Hepatocyte (in vitro differentiated cells): Measurements from ENCODE around the gene HOXA11. TPM values are rescaled to one million over a fixed set of nuclear protein-coding genes. Genes with fewer than 3 reads are reported as not detected.
A peak's percentile ranks its signal among the peaks of the same experiment; 100 is the strongest.

Experiments
- DNase-seq: peaks from one replicate; pipeline ENCODE4 v3.0.0-alpha.2; 2016; ENCODE audit warnings: low spot score
- H2AFZ ChIP-seq: fragments of 200-600 bp; sonication (generic); 2 replicates; pipeline ENCODE4 v1.6.0; 2016; ENCODE audit warnings: antibody characterized with exemption, mild to moderate bottlenecking
- H3K27ac ChIP-seq: fragments of 200-600 bp; sonication (generic); 2 replicates; pipeline ENCODE4 v1.5.1; 2016; ENCODE audit warnings: mild to moderate bottlenecking
- H3K27me3 ChIP-seq: fragments of 200-600 bp; sonication (generic); 2 replicates; pipeline ENCODE4 v1.6.1; 2016
- H3K36me3 ChIP-seq: fragments of 200-600 bp; sonication (generic); replicated peaks from 2 replicates; pipeline ENCODE4 v1.5.1; 2016; ENCODE audit warnings: low read depth; ENCODE audit not compliant: insufficient read depth
- H3K4me1 ChIP-seq: fragments of 200-600 bp; sonication (generic); 2 replicates; pipeline ENCODE4 v1.5.1; 2016; ENCODE audit warnings: mild to moderate bottlenecking, moderate library complexity; ENCODE audit not compliant: insufficient read depth
- H3K4me2 ChIP-seq: fragments of 200-600 bp; sonication (generic); 2 replicates; pipeline ENCODE4 v1.6.0; 2016
- H3K4me3 ChIP-seq: fragments of 200-600 bp; sonication (generic); 2 replicates; pipeline ENCODE4 v1.5.1; 2016; ENCODE audit warnings: mild to moderate bottlenecking
- H3K79me2 ChIP-seq: fragments of 200-600 bp; sonication (generic); 2 replicates; pipeline ENCODE4 v1.6.0; 2017; ENCODE audit warnings: mild to moderate bottlenecking
- H3K9me2 ChIP-seq: fragments of 200-600 bp; sonication (generic); replicated peaks from 2 replicates; pipeline ENCODE4 v1.6.0; 2017; ENCODE audit warnings: mild to moderate bottlenecking; ENCODE audit not compliant: insufficient read depth
- H3K9me3 ChIP-seq: fragments of 200-600 bp; sonication (generic); 2 replicates; pipeline ENCODE4 v1.5.1; 2016; ENCODE audit warnings: low read depth, mild to moderate bottlenecking
- H4K20me1 ChIP-seq: fragments of 200-600 bp; sonication (generic); 2 replicates; pipeline ENCODE4 v1.6.0; 2016; ENCODE audit warnings: mild to moderate bottlenecking; ENCODE audit not compliant: insufficient read depth, poor library complexity, severe bottlenecking
- CTCF ChIP-seq: fragments of 200-600 bp; sonication (generic); IDR thresholded peaks from 2 replicates; pipeline ENCODE4 v1.5.1; 2016; ENCODE audit warnings: antibody characterized with exemption, mild to moderate bottlenecking; ENCODE audit not compliant: poor library complexity
- EZH2 ChIP-seq: fragments of 200-600 bp; sonication (generic); IDR thresholded peaks from 2 replicates; pipeline ENCODE4 v1.6.1; 2016; ENCODE audit warnings: antibody characterized with exemption, mild to moderate bottlenecking, borderline replicate concordance
- EZH2phosphoT487 ChIP-seq: fragments of 200-600 bp; sonication (generic); IDR thresholded peaks from one replicate; pipeline ENCODE4 v1.6.1; 2018; ENCODE audit warnings: antibody characterized with exemption, mild to moderate bottlenecking, low read depth, moderate library complexity; ENCODE audit not compliant: unreplicated experiment, severe bottlenecking
- WGBS: methylation state at CpG from one replicate; pipeline ENCODE4 v1.1.6; 2016; ENCODE audit warnings: low lambda C conversion rate; ENCODE audit errors: missing lambda C conversion rate; 5-methylcytosine and 5-hydroxymethylcytosine counted together
- polyA plus RNA-seq: library from polyadenylated mRNA; unstranded; fragments of >200 nt; fragmentation: Nextera tagmentation; extraction: Ambion mirVana; gene quantifications from 2 replicates; pipeline ENCODE4 v1.2.1, GENCODE V29; 2016
- total RNA-seq: library from RNA; depleted of rRNA; stranded (reverse); fragments of >200 nt; gene quantifications from 2 replicates; pipeline ENCODE4 v1.2.3, GENCODE V29; 2014

HOXA11 gene
- total and polyA plus RNA-seq, 2 experiments from 2014 or later, result 6.4 to 7.6 TPM

- H3K27me3 ChIP-seq, result peaks cover 95% of the 10 kb centered on the region
- no peak overlapping the region for H3K27ac ChIP-seq
- H3K36me3 ChIP-seq, result no peaks in the 10 kb centered on the region
- no peaks in the 10 kb centered on the region for H3K9me3 ChIP-seq
- H2AFZ ChIP-seq, result no peak overlapping the region
- TF ChIP-seq EZH2 (no peak), CTCF (no peak)
- H3K4me3 ChIP-seq, result no peak overlapping the region
- no peak for DNase-seq
- peaks cover 6% of the 10 kb centered on the region for H3K4me1 ChIP-seq
- H3K79me2 ChIP-seq, result no peaks in the 10 kb centered on the region
- H4K20me1 ChIP-seq, result no peaks in the 10 kb centered on the region
- WGBS, result 29% methylated on average over 30 of the region's 30 CpGs
- H3K4me2 ChIP-seq, result peak overlapping the region; percentile 73
- no peaks in the 10 kb centered on the region for H3K9me2 ChIP-seq
Observed at GRCh38 chr7:27148756-27149641, 36.0 kb downstream of the HOXA11 start.

- H3K79me2 ChIP-seq, result no peaks in the 10 kb centered on the region
- H3K27me3 ChIP-seq, result peaks cover 95% of the 10 kb centered on the region
Observed at GRCh38 chr7:27148031-27148755, 36.8 kb downstream of the HOXA11 start.

GRCh38 chr7:27147199-27148030, 37.6 kb downstream of the HOXA11 start, which contains the start of gene HOXA6:
Gene HOXA6 (minus strand): TSS chr7:27147774. CDS start chr7:27147749, 25 bp downstream.
- 17% methylated on average over 48 of the region's 63 CpGs for WGBS
- TF ChIP-seq EZH2phosphoT487, result peak; percentile 23
- TF ChIP-seq CTCF, result no peak
- TF ChIP-seq EZH2, result peak; percentile 82
- no peak within 1 kb of the TSS for H3K27ac ChIP-seq
- H3K36me3 ChIP-seq, result no peaks in the 10 kb centered on the region
- H4K20me1 ChIP-seq, result no peaks in the 10 kb centered on the region
- H3K27me3 ChIP-seq, result peaks cover 95% of the 10 kb centered on the region
- peak within 1 kb of the TSS; percentile 73 for H3K4me2 ChIP-seq
- peaks cover 17% of the 10 kb centered on the region for H3K4me1 ChIP-seq
- DNase-seq, result no peak
- no peaks in the 10 kb centered on the region for H3K9me2 ChIP-seq
- no peaks in the 10 kb centered on the region for H3K79me2 ChIP-seq
- H3K4me3 ChIP-seq, result no peak within 1 kb of the TSS
- H2AFZ ChIP-seq, result no peak within 1 kb of the TSS
- no peaks in the 10 kb centered on the region for H3K9me3 ChIP-seq

More at GRCh38 chr7:27148031-27148755, 36.8 kb downstream of the HOXA11 start:
- 24% methylated on average over 28 of the region's 28 CpGs for WGBS
- Histone ChIP-seq H3K9me3 (no peaks in the 10 kb centered on the region), H3K9me2 (no peaks in the 10 kb centered on the region), H3K4me2 (peak overlapping the region; percentile 73), H3K36me3 (no peaks in the 10 kb centered on the region), H3K27ac (no peak overlapping the region), H3K4me1 (peaks cover 12% of the 10 kb centered on the region), H2AFZ (no peak overlapping the region), H3K4me3 (no peak overlapping the region), H4K20me1 (no peaks in the 10 kb centered on the region)
- no peak for DNase-seq
- TF ChIP-seq EZH2phosphoT487 (no peak), CTCF (no peak), EZH2 (no peak)
